Epithelial cell of proximal tubule (primary cell): ENCODE data around the gene GNB1. TPM values are rescaled to one million over a fixed set of nuclear protein-coding genes. Genes with fewer than 3 reads are reported as not detected.

Source experiments
- DNase-seq: peaks from one replicate; pipeline ENCODE4 v3.0.0-alpha.2; 2011; ENCODE audit warnings: low read depth
- H3K4me3 ChIP-seq: 2 replicates; pipeline ENCODE4 v1.5.1; 2011; ENCODE audit warnings: low read depth, mild to moderate bottlenecking, low read length
- CTCF ChIP-seq: conservative IDR thresholded peaks from 2 replicates; pipeline ENCODE4 v1.5.1; 2012; ENCODE audit warnings: low read depth, mild to moderate bottlenecking, low read length
- total RNA-seq: library from RNA; depleted of rRNA; stranded (reverse); fragments of >200 nt; gene quantifications from 2 replicates; pipeline ENCODE4 v1.2.3, GENCODE V29; 2015

The GNB1 gene
- total RNA-seq, 1 donor from 2014 or later: 200 TPM

GRCh38 chr1:1783320-1783719 lies 107.6 kb downstream of the GNB1 start:
- no peak for TF ChIP-seq CTCF
- no peak overlapping the region for H3K4me3 ChIP-seq
- DNase-seq: no peak

GRCh38 chr1:1782399-1783221 lies 108.3 kb downstream of the GNB1 start:
- no peak for DNase-seq
- no peak for TF ChIP-seq CTCF
- peak overlapping the region; percentile 31 for H3K4me3 ChIP-seq

GRCh38 chr1:1781526-1781903 lies 109.4 kb downstream of the GNB1 start:
- no peak for DNase-seq
- H3K4me3 ChIP-seq: no peak overlapping the region
- TF ChIP-seq CTCF: no peak

- no peak overlapping the region for H3K4me3 ChIP-seq
- TF ChIP-seq CTCF: no peak
- DNase-seq: no peak
Observed at GRCh38 chr1:1780598-1781525, 110.0 kb downstream of the GNB1 start.

- no peak for DNase-seq
Observed at GRCh38 chr1:1779691-1780597, 110.9 kb downstream of the GNB1 start.

More at GRCh38 chr1:1779691-1780597, 110.9 kb downstream of the GNB1 start:
- TF ChIP-seq CTCF: no peak
- H3K4me3 ChIP-seq: no peak overlapping the region
